Endothelial cell of umbilical vein (primary cell): ENCODE results near the gene SPDYA. TPM values are rescaled to one million over a fixed set of nuclear protein-coding genes. Genes with fewer than 3 reads are reported as not detected.

Experiments
- BruUV-seq: library from RNA; stranded (reverse); fragments of 400-500 nt; replicated peaks from 2 replicates; lab custom pipeline; 2021; lab: Mats Ljungman, UMichigan
- CTCF ChIA-PET: fragments of 300-600, 350-600 bp; sonication (Branson Sonifier 250); formaldehyde crosslinking; loops from one replicate; lab custom pipeline; 2021; ENCODE audit warnings: antibody characterized with exemption, inconsistent platforms; lab: Charles Lee
- POLR2A ChIA-PET: fragments of 300-600, 350-600 bp; sonication (Branson Sonifier 250); formaldehyde crosslinking; loops from one replicate; lab custom pipeline; 2021; ENCODE audit warnings: antibody characterized with exemption, inconsistent platforms; lab: Charles Lee
- DNase-seq: peaks from one replicate; pipeline ENCODE4 v3.0.0-alpha.2; 2011; ENCODE audit warnings: low read depth, low spot score
- FAIRE-seq: peaks from 2 replicates; lab custom pipeline; 2011; peaks lifted over from hg19 to GRCh38; lab: Jason Lieb, UNC
- H2AFZ ChIP-seq: 2 replicates; pipeline ENCODE4 v1.6.0; 2012; ENCODE audit warnings: low read depth, low read length, control low read depth, inconsistent platforms
- H3K27ac ChIP-seq: 2 replicates; pipeline ENCODE4 v1.5.1; 2011; ENCODE audit warnings: low read depth, mild to moderate bottlenecking, control low read depth, low read length, moderate library complexity; ENCODE audit not compliant: insufficient read depth
- H3K27me3 ChIP-seq, 2 experiments: 2 replicates each; pipeline versions ENCODE4 v1.6.0 to v1.6.1; 2011; ENCODE audit warnings: low read length in 2 of 2, mixed read lengths in 1 of 2; ENCODE audit not compliant: control insufficient read depth in 2 of 2, insufficient read depth in 2 of 2
- H3K36me3 ChIP-seq, 2 experiments: 2 replicates in 1 of 2; 3 replicates in 1 of 2; pipeline ENCODE4 v1.5.1; 2011; ENCODE audit warnings: low read length in 2 of 2, mild to moderate bottlenecking in 1 of 2, moderate library complexity in 1 of 2; ENCODE audit not compliant: control insufficient read depth in 2 of 2, insufficient read depth in 2 of 2; ENCODE audit errors: extremely low read depth in 1 of 2
- H3K4me1 ChIP-seq: 3 replicates; pipeline ENCODE4 v1.5.1; 2011; ENCODE audit warnings: mild to moderate bottlenecking, low read length; ENCODE audit not compliant: control insufficient read depth, insufficient read depth; ENCODE audit errors: extremely low read depth
- H3K4me2 ChIP-seq: 2 replicates; pipeline ENCODE4 v1.6.1; 2011; ENCODE audit warnings: low read length, control low read depth, mixed read lengths; ENCODE audit not compliant: insufficient read depth
- H3K4me3 ChIP-seq, 3 experiments: fragments of 200-600 bp in 1 of 3; sonication (generic), shearing (Covaris generic) in 1 of 3; replicated peaks in 1 of 3; 2 replicates each; pipeline ENCODE4 v1.5.1; 2011 to 2016; ENCODE audit warnings: control low read depth in 3 of 3, low read length in 3 of 3, mild to moderate bottlenecking in 2 of 3, inconsistent platforms in 1 of 3, low read depth in 1 of 3, moderate library complexity in 1 of 3; ENCODE audit not compliant: insufficient read depth in 1 of 3
- H3K79me2 ChIP-seq: 2 replicates; pipeline ENCODE4 v1.6.0; 2012; ENCODE audit warnings: low read length, inconsistent platforms; ENCODE audit not compliant: control insufficient read depth, insufficient read depth
- H3K9ac ChIP-seq: replicated peaks from 2 replicates; pipeline ENCODE3; 2011; ENCODE audit warnings: low read length, control low read depth; ENCODE audit not compliant: insufficient read depth; ENCODE audit errors: extremely low read depth
- H3K9me1 ChIP-seq: replicated peaks from 3 replicates; pipeline ENCODE4 v1.6.0; 2011; ENCODE audit warnings: mild to moderate bottlenecking, low read length; ENCODE audit not compliant: control insufficient read depth, insufficient read depth; ENCODE audit errors: extremely low read depth
- H3K9me3 ChIP-seq: replicated peaks from 2 replicates; pipeline ENCODE4 v1.5.1; 2012; ENCODE audit warnings: low read length, inconsistent platforms; ENCODE audit not compliant: control insufficient read depth, insufficient read depth
- H4K20me1 ChIP-seq: replicated peaks from 2 replicates; pipeline ENCODE3; 2011; ENCODE audit warnings: mild to moderate bottlenecking, low read length; ENCODE audit not compliant: control insufficient read depth, insufficient read depth; ENCODE audit errors: extremely low read depth
- EZH2 ChIP-seq: IDR thresholded peaks from 2 replicates; pipeline ENCODE4 v1.6.1; 2012; ENCODE audit warnings: borderline replicate concordance, low read depth, mild to moderate bottlenecking, moderate library complexity, low read length, inconsistent platforms; ENCODE audit not compliant: severe bottlenecking
- FOS ChIP-seq: IDR thresholded peaks from 2 replicates; pipeline ENCODE4 v1.6.1; 2011; ENCODE audit warnings: mild to moderate bottlenecking, low read length, moderate library complexity, borderline replicate concordance; ENCODE audit not compliant: insufficient read depth
- GATA2 ChIP-seq: IDR thresholded peaks from 2 replicates; pipeline ENCODE4 v1.7.0; 2011; ENCODE audit warnings: low read depth, mild to moderate bottlenecking, moderate library complexity, mixed read lengths, low read length; ENCODE audit not compliant: insufficient read length, insufficient read depth
- JUN ChIP-seq: IDR thresholded peaks from 2 replicates; pipeline ENCODE4 v1.6.1; 2011; ENCODE audit warnings: borderline replicate concordance, low read depth; ENCODE audit not compliant: insufficient read length, insufficient read depth
- MYC ChIP-seq: IDR thresholded peaks from one replicate; pipeline ENCODE4 v1.6.1; 2011; ENCODE audit warnings: mild to moderate bottlenecking, low read depth, low read length
- POLR2A ChIP-seq: IDR thresholded peaks from 2 replicates; pipeline ENCODE4 v1.6.1; 2012; ENCODE audit warnings: low read depth, mild to moderate bottlenecking, control low read depth, low read length
- POLR2AphosphoS5 ChIP-seq: IDR thresholded peaks from 2 replicates; pipeline ENCODE4 v1.6.1; 2012; ENCODE audit warnings: low read depth, mild to moderate bottlenecking, control low read depth, low read length, moderate library complexity; ENCODE audit not compliant: insufficient read depth
- dilution Hi-C: fragments of 300-500 bp; cut with MboI; formaldehyde crosslinking; loops from one replicate; pipeline ENCODE4 v1.15.0; 2019; ENCODE audit warnings: low sequenced_read_pairs; ENCODE audit not compliant: extremely low pct_ligation_motif_present
- intact Hi-C: fragments of 100-400 bp; cut with micrococcal nuclease; formaldehyde crosslinking; loops from one replicate; pipeline ENCODE4 v1.10.0; 2022
- polyA plus RNA-seq, 4 experiments: library from polyadenylated mRNA; depleted of rRNA in 3 of 4; stranded (reverse) in 3 of 4; unstranded in 1 of 4; fragments of >200 nt; gene quantifications; 2 replicates each; pipeline versions ENCODE4 v1.2.1 to v1.2.3, GENCODE V29; 2011 to 2012; ENCODE audit warnings: missing spikeins in 1 of 4
- total RNA-seq: library from RNA; stranded (reverse); gene quantifications from 2 replicates; pipeline ENCODE4 v1.2.3, GENCODE V29; 2021
- TF ChIP-seq, protein P1 (sequence below), 2 donors: IDR thresholded peaks; 1 replicate in 1 of 2; 2 replicates in 1 of 2; pipeline ENCODE4 v1.5.1; 2011; ENCODE audit warnings: low read length in 2 of 2, mild to moderate bottlenecking in 2 of 2, moderate library complexity in 2 of 2, control low read depth in 1 of 2, inconsistent platforms in 1 of 2, low read depth in 1 of 2; ENCODE audit not compliant: insufficient read depth in 1 of 2; ENCODE audit errors: extremely low read depth in 1 of 2
- TF ChIP-seq, protein P2 (sequence below): IDR thresholded peaks from 2 replicates; pipeline ENCODE4 v1.6.1; 2011; ENCODE audit not compliant: insufficient read depth, insufficient read length

SPDYA gene
- total and polyA plus RNA-seq, 2 donors (not counting 3 experiments of a cell fraction or from before 2014, with no cell fraction given), result 0.06 to 1.6 TPM

DNA sequence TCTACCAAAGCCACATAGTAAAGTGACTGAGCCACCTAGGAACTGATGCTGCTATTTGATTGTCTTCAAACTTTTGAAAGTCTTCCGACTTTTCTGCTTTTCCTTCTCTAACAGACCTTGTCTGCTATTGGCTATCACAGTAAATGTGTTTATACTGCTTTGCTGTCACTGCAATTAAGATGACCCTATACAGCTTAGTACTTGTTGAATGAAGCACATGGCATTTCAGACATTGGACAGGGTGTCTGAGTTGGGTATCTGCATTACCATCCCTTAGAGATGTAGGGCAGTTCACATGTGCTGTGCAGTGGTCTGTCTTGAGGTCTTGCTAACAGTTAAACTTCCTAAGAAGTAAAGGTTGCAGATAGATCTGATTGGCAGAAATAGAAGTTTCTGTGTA, 87.4 kb downstream of the SPDYA start:
- Histone ChIP-seq H3K4me1 (peaks cover 26% of the 10 kb centered on the region), H2AFZ (no peak overlapping the region), H3K4me2 (peak overlapping the region; percentile 98), H3K9ac (no peak overlapping the region), H3K27me3 (no peaks in the 10 kb centered on the region), H4K20me1 (peaks cover 29% of the 10 kb centered on the region), H3K9me1 (no peaks in the 10 kb centered on the region), H3K79me2 (peaks cover 86% of the 10 kb centered on the region), H3K4me3 (no peak overlapping the region), H3K27ac (no peak overlapping the region), H3K36me3 (peaks cover 5 to 9% of the 10 kb centered on the region in 2 experiments), H3K9me3 (no peaks in the 10 kb centered on the region)
- intact Hi-C loops (no loop called here), dilution Hi-C loops (no loop called here)
- FAIRE-seq, result no peak
- CTCF ChIA-PET, result no interaction called here
- POLR2A ChIA-PET, result no interaction called here
- no peak for TF ChIP-seq FOS
- no peak for TF ChIP-seq GATA2
- TF ChIP-seq JUN, result no peak
- TF ChIP-seq, protein P1, sequence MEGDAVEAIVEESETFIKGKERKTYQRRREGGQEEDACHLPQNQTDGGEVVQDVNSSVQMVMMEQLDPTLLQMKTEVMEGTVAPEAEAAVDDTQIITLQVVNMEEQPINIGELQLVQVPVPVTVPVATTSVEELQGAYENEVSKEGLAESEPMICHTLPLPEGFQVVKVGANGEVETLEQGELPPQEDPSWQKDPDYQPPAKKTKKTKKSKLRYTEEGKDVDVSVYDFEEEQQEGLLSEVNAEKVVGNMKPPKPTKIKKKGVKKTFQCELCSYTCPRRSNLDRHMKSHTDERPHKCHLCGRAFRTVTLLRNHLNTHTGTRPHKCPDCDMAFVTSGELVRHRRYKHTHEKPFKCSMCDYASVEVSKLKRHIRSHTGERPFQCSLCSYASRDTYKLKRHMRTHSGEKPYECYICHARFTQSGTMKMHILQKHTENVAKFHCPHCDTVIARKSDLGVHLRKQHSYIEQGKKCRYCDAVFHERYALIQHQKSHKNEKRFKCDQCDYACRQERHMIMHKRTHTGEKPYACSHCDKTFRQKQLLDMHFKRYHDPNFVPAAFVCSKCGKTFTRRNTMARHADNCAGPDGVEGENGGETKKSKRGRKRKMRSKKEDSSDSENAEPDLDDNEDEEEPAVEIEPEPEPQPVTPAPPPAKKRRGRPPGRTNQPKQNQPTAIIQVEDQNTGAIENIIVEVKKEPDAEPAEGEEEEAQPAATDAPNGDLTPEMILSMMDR (IDR thresholded peaks at IDR 0.05; ENCODE audit: extremely low read depth in 1 of 2, insufficient read depth in 1 of 2, low read depth in 1 of 2, low read length in 2 of 2), result no peak
- TF ChIP-seq POLR2A, result no peak
- TF ChIP-seq, protein P2, sequence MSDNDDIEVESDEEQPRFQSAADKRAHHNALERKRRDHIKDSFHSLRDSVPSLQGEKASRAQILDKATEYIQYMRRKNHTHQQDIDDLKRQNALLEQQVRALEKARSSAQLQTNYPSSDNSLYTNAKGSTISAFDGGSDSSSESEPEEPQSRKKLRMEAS, result no peak
- no peak for TF ChIP-seq EZH2
- no peak for TF ChIP-seq MYC
- TF ChIP-seq POLR2AphosphoS5, result no peak
- no TSS peak for BruUV-seq
- DNase-seq, result no peak

Other genes with a start within 250 kb of the SPDYA start
- gene PPP1CB, start 59.0 kb upstream of the SPDYA start, total RNA-seq, result 157 and 163 TPM in 2 replicates
- gene PPP1CB, start 59.0 kb upstream of the SPDYA start, polyA plus RNA-seq, result 18.7 and 29.8 TPM in 2 replicates
- 13.6 and 14.9 TPM in 2 replicates for gene TRMT61B, start 59.5 kb downstream of the SPDYA start, total RNA-seq
- gene TRMT61B, start 59.5 kb downstream of the SPDYA start, polyA plus RNA-seq, result 4.2 and 4.6 TPM in 2 replicates
- 60.6 and 65.0 TPM in 2 replicates for gene WDR43, start 83.8 kb downstream of the SPDYA start, total RNA-seq
- gene WDR43, start 83.8 kb downstream of the SPDYA start, polyA plus RNA-seq, result 17.5 and 23.7 TPM in 2 replicates
- gene TOGARAM2, start 170.5 kb downstream of the SPDYA start, total RNA-seq, result not detected in 2 replicates
- not detected in 2 replicates for gene TOGARAM2, start 170.5 kb downstream of the SPDYA start, polyA plus RNA-seq